ENCODE data around the gene CACNA1C. TPM values are rescaled to one million over a fixed set of nuclear protein-coding genes. Genes with fewer than 3 reads are reported as not detected.

Gene CACNA1C
- total RNA-seq, 4 donors from 2014 or later: 2.0 to 4.2 (median 2.5) TPM

- Histone ChIP-seq H3K27ac (no peak overlapping the region), H3K9me3 (no peaks in the 10 kb centered on the region), H3K36me3 (no peaks in the 10 kb centered on the region), H3K4me1 (no peaks in the 10 kb centered on the region), H3K4me3 (replicated peaks in 1 of 3) (no peak overlapping the region), H3K27me3 (no peaks in the 10 kb centered on the region)
- TF ChIP-seq POLR2A (IDR thresholded peaks at IDR 0.05): no peak
- TF ChIP-seq CTCF (IDR thresholded peaks at IDR 0.05): no peak
- WGBS, 2 donors: 70 to 73% methylated on average over 11 of the region's 11 CpGs
- no peak for DNase-seq
- intact Hi-C loops (cut with DNase I): no loop called here
Observed at GRCh38 chr12:2439332-2440100, 386.7 kb downstream of the CACNA1C start.

DNA sequence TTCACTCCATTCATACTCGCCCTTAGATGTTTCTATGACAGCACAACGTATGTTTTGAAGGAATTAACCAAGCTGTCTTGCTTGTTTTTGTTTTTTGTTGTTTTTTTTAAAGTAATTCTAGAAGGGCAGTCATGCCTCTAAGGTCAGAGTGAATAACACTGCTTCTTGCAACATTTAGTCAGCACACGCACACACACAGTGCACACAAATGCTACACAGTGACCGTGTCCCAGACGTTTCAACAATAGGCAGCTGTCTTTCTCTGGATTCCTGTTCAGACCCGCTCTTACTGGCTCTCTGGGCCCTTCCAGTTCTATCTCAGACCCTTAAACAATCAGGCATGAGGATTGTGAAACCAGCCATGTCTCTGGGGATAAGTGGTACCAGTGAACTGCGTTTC, 391.0 kb downstream of the CACNA1C start:
- Histone ChIP-seq H3K27me3 (no peaks in the 10 kb centered on the region), H3K27ac (no peak overlapping the region), H3K36me3 (no peaks in the 10 kb centered on the region), H3K9me3 (no peaks in the 10 kb centered on the region), H3K4me1 (no peaks in the 10 kb centered on the region), H3K4me3 (replicated peaks in 1 of 3) (no peak overlapping the region)
- intact Hi-C loops (cut with DNase I): no loop called here
- TF ChIP-seq CTCF (IDR thresholded peaks at IDR 0.05) (no peak), POLR2A (IDR thresholded peaks at IDR 0.05) (no peak)
- DNase-seq: no peak
- WGBS, 2 donors: 71 to 73% methylated on average over 7 of the region's 7 CpGs

DNA sequence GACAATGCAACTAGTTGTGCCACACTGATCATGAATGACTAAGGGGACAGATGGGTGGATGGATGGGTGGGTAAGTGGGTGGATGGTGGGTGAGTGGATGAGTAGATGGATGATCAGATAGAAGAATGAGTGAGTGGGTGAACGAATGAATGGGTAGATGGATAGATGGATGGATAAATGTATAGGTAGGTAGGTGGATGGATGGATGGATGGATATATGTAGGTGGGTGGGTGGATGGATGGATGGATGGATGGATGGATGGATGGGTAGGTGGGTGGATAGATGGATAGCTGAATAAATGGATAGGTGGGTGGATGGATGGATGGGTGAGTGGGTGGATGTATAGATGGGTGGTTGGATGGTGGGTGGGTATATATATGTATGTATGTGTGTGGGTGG, 393.2 kb downstream of the CACNA1C start:
- Histone ChIP-seq H3K27ac (no peak overlapping the region), H3K4me1 (no peaks in the 10 kb centered on the region), H3K27me3 (no peaks in the 10 kb centered on the region), H3K36me3 (no peaks in the 10 kb centered on the region), H3K4me3 (replicated peaks in 1 of 3) (no peak overlapping the region), H3K9me3 (no peaks in the 10 kb centered on the region)
- 84 to 93% methylated on average over 1 of the region's 1 CpG for WGBS, 2 donors
- intact Hi-C loops (cut with DNase I): no loop called here
- no peak for DNase-seq
- TF ChIP-seq POLR2A (IDR thresholded peaks at IDR 0.05) (no peak), CTCF (IDR thresholded peaks at IDR 0.05) (no peak)

DNA sequence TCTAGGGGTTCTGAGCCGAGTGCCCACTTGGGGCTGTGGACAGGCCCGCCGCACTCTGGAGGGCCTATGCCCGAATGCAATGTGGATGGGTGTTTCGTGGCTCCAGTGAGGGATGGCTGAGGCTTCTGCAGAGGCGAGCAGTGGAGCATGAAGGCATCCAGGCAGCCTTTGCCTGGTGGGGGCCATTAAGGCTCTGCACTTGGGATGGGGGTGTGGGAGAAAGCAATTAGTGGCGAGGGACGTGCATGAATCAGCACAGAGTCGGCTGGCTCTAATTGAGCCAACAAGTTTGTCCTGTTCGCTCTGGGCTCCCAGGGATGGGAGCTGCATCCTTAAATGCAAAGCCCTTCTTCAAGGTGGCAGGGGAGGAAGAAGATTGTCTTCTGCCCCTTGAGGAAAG, 395.1 kb downstream of the CACNA1C start:
- TF ChIP-seq CTCF (IDR thresholded peaks at IDR 0.05) (no peak), POLR2A (IDR thresholded peaks at IDR 0.05) (no peak)
- WGBS, 2 donors: 38 to 51% methylated on average over 9 to 10 of the region's 10 CpGs
- Histone ChIP-seq H3K9me3 (no peaks in the 10 kb centered on the region), H3K27me3 (no peaks in the 10 kb centered on the region), H3K4me3 (replicated peaks in 1 of 3) (no peak overlapping the region), H3K36me3 (no peaks in the 10 kb centered on the region), H3K4me1 (no peaks in the 10 kb centered on the region), H3K27ac (no peak overlapping the region)
- intact Hi-C loops (cut with DNase I): no loop called here
- DNase-seq: no peak

- intact Hi-C loops (cut with DNase I): no loop called here
- no peaks in the 10 kb centered on the region for H3K9me3 ChIP-seq
- H3K27me3 ChIP-seq: no peaks in the 10 kb centered on the region
- WGBS, 2 donors: 80 to 83% methylated on average over 6 of the region's 6 CpGs
- no peak overlapping the region for H3K27ac ChIP-seq
- no peaks in the 10 kb centered on the region for H3K36me3 ChIP-seq
- peaks cover 0 to 3% of the 10 kb centered on the region in 2 donors for H3K4me1 ChIP-seq
- DNase-seq: no peak
- TF ChIP-seq CTCF (IDR thresholded peaks at IDR 0.05) (no peak), POLR2A (IDR thresholded peaks at IDR 0.05) (no peak)
- H3K4me3 ChIP-seq (replicated peaks in 1 of 3): no peak overlapping the region
Observed at GRCh38 chr12:2449586-2449985, 396.8 kb downstream of the CACNA1C start.
